Right atrium auricular region (tissue), 2 donors: Measurements from ENCODE around the gene SFSWAP. TPM values are rescaled to one million over a fixed set of nuclear protein-coding genes. Genes with fewer than 3 reads are reported as not detected.

Source experiments
- DNase-seq: peaks from one replicate; pipeline ENCODE4 v3.0.0-alpha.2; 2019; ENCODE audit warnings: low spot score
- H3K27ac ChIP-seq, 2 donors: fragments of 200-600 bp; sonication (generic); 1 replicate in 1 of 2; 2 replicates in 1 of 2; pipeline ENCODE4 v1.5.1; 2016 to 2019
- H3K27me3 ChIP-seq, 2 donors: fragments of 200-600 bp; sonication (generic); one replicate each; pipeline versions ENCODE4 v1.5.1 to v1.6.0; 2017 to 2019
- H3K36me3 ChIP-seq: fragments of 200-600 bp; sonication (generic); one replicate; pipeline ENCODE4 v1.5.1; 2016
- H3K4me1 ChIP-seq, 2 donors: fragments of 200-600 bp; sonication (generic); one replicate each; pipeline versions ENCODE4 v1.5.1 to v1.6.0; 2017 to 2019
- H3K4me3 ChIP-seq, 2 donors: fragments of 200-600 bp; sonication (generic); 1 replicate in 1 of 2; 2 replicates in 1 of 2; pipeline ENCODE4 v1.5.1; 2017 to 2019; ENCODE audit warnings: mild to moderate bottlenecking in 1 of 2, moderate library complexity in 1 of 2
- H3K9me3 ChIP-seq, 2 donors: fragments of 200-600 bp; sonication (generic); one replicate each; pipeline ENCODE4 v1.5.1; 2019
- CTCF ChIP-seq, 2 donors: fragments of 200-600 bp; sonication (generic); IDR thresholded peaks; one replicate each; pipeline ENCODE4 v1.5.1; 2019; ENCODE audit warnings: antibody characterized with exemption in 2 of 2
- total RNA-seq, 2 donors: library from RNA; depleted of rRNA; stranded (reverse); fragments of >200 nt; gene quantifications; one replicate each; pipeline ENCODE4 v1.1.0, GENCODE V29; 2016

SFSWAP gene
- total RNA-seq, 2 donors from 2014 or later, result 11.4 to 12.3 TPM

GRCh38 chr12:131841547-131841946 is 130.7 kb downstream of the SFSWAP start:
- Histone ChIP-seq H3K4me1 (no peaks in the 10 kb centered on the region), H3K27me3 (no peaks in the 10 kb centered on the region), H3K36me3 (no peaks in the 10 kb centered on the region), H3K9me3 (no peaks in the 10 kb centered on the region), H3K4me3 (no peak overlapping the region), H3K27ac (no peak overlapping the region)
- no peak for DNase-seq
- no peak for TF ChIP-seq CTCF (IDR thresholded peaks at IDR 0.05)

GRCh38 chr12:131842169-131842568 is 131.3 kb downstream of the SFSWAP start:
- no peak for TF ChIP-seq CTCF (IDR thresholded peaks at IDR 0.05)
- no peaks in the 10 kb centered on the region for H3K36me3 ChIP-seq
- DNase-seq, result no peak
- H3K4me3 ChIP-seq, result no peak overlapping the region
- no peaks in the 10 kb centered on the region for H3K9me3 ChIP-seq
- H3K27me3 ChIP-seq, result no peaks in the 10 kb centered on the region
- no peaks in the 10 kb centered on the region for H3K4me1 ChIP-seq
- H3K27ac ChIP-seq, result no peak overlapping the region

- no peak for TF ChIP-seq CTCF (IDR thresholded peaks at IDR 0.05)
- Histone ChIP-seq H3K27ac (no peak overlapping the region), H3K27me3 (no peaks in the 10 kb centered on the region), H3K36me3 (no peaks in the 10 kb centered on the region), H3K4me1 (no peaks in the 10 kb centered on the region), H3K4me3 (no peak overlapping the region), H3K9me3 (no peaks in the 10 kb centered on the region)
- no peak for DNase-seq
Observed at GRCh38 chr12:131843527-131843926, 132.6 kb downstream of the SFSWAP start.

- no peaks in the 10 kb centered on the region for H3K27me3 ChIP-seq
- H3K27ac ChIP-seq, result no peak overlapping the region
- no peak overlapping the region for H3K4me3 ChIP-seq
- no peaks in the 10 kb centered on the region for H3K36me3 ChIP-seq
- no peaks in the 10 kb centered on the region for H3K4me1 ChIP-seq
- no peak for DNase-seq
- H3K9me3 ChIP-seq, result no peaks in the 10 kb centered on the region
- no peak for TF ChIP-seq CTCF (IDR thresholded peaks at IDR 0.05)
Observed at GRCh38 chr12:131844140-131844539, 133.2 kb downstream of the SFSWAP start.

- H3K4me3 ChIP-seq, result no peak overlapping the region
- DNase-seq, result no peak
- TF ChIP-seq CTCF (IDR thresholded peaks at IDR 0.05), result no peak
- H3K9me3 ChIP-seq, result no peaks in the 10 kb centered on the region
- H3K27me3 ChIP-seq, result no peaks in the 10 kb centered on the region
- H3K36me3 ChIP-seq, result no peaks in the 10 kb centered on the region
- no peaks in the 10 kb centered on the region for H3K4me1 ChIP-seq
- H3K27ac ChIP-seq, result no peak overlapping the region
Observed at GRCh38 chr12:131844656-131845055, 133.8 kb downstream of the SFSWAP start.

- no peak overlapping the region for H3K27ac ChIP-seq
- H3K9me3 ChIP-seq, result no peaks in the 10 kb centered on the region
- no peaks in the 10 kb centered on the region for H3K36me3 ChIP-seq
- no peaks in the 10 kb centered on the region for H3K4me1 ChIP-seq
- H3K27me3 ChIP-seq, result no peaks in the 10 kb centered on the region
- DNase-seq, result no peak
- no peak overlapping the region for H3K4me3 ChIP-seq
- no peak for TF ChIP-seq CTCF (IDR thresholded peaks at IDR 0.05)
Observed at GRCh38 chr12:131845121-131845520, 134.2 kb downstream of the SFSWAP start.
